ENCODE measurements around the gene ACY1. TPM values are rescaled to one million over a fixed set of nuclear protein-coding genes. Genes with fewer than 3 reads are reported as not detected.

Gene ACY1
- total RNA-seq, 4 donors from 2014 or later: 20.2 to 42.7 (median 33.6) TPM

GRCh38 chr3:52018319-52019000, 35.1 kb downstream of the ACY1 start:
- WGBS, 2 donors: 83 to 89% methylated on average over 17 to 18 of the region's 21 CpGs
- intact Hi-C loops (cut with DNase I): no loop called here
- DNase-seq: no peak

GRCh38 chr3:52019352-52020080, 36.2 kb downstream of the ACY1 start:
- intact Hi-C loops (cut with DNase I): no loop called here
- Histone ChIP-seq H3K36me3 (no peaks in the 10 kb centered on the region), H3K27me3 (no peaks in the 10 kb centered on the region), H3K27ac (peak overlapping the region; percentile 13 to 85 (median 64)), H3K4me3 (no peak overlapping the region), H3K4me1 (peaks cover 0 to 59% (median 16%) of the 10 kb centered on the region in 3 donors), H3K9me3 (no peaks in the 10 kb centered on the region)
- TF ChIP-seq POLR2A (IDR thresholded peaks at IDR 0.05): no peak
- no peak for TF ChIP-seq CTCF (IDR thresholded peaks at IDR 0.05)
- WGBS, 2 donors: 81 to 89% methylated on average over 4 of the region's 17 CpGs
- DNase-seq: no peak

More at GRCh38 chr3:52018319-52019000, 35.1 kb downstream of the ACY1 start:
- no peak overlapping the region for H3K4me3 ChIP-seq
- H3K27ac ChIP-seq: peak overlapping the region in 3 of 4 donors; percentile 58 to 85 (median 71)
- H3K9me3 ChIP-seq: no peaks in the 10 kb centered on the region
- H3K27me3 ChIP-seq: no peaks in the 10 kb centered on the region
- TF ChIP-seq POLR2A (IDR thresholded peaks at IDR 0.05) (no peak), CTCF (IDR thresholded peaks at IDR 0.05) (no peak)
- peaks cover 0 to 52% (median 16%) of the 10 kb centered on the region in 3 donors for H3K4me1 ChIP-seq
- no peaks in the 10 kb centered on the region for H3K36me3 ChIP-seq

- TF ChIP-seq POLR2A (IDR thresholded peaks at IDR 0.05) (no peak), CTCF (IDR thresholded peaks at IDR 0.05) (no peak)
- Histone ChIP-seq H3K27me3 (no peaks in the 10 kb centered on the region), H3K27ac (peak overlapping the region in 3 of 4 donors; percentile 52 to 85 (median 71)), H3K4me3 (no peak overlapping the region), H3K36me3 (no peaks in the 10 kb centered on the region), H3K9me3 (no peaks in the 10 kb centered on the region), H3K4me1 (peaks cover 0 to 59% (median 16%) of the 10 kb centered on the region in 3 donors)
- WGBS, 2 donors: 100% methylated on average over 1 of the region's 7 CpGs; no CpG with 5 or more reads in 1 of the 2 donors
- intact Hi-C loops (cut with DNase I): no loop called here
- DNase-seq: no peak
Observed at GRCh38 chr3:52020796-52021195, 37.5 kb downstream of the ACY1 start.

- H3K4me3 ChIP-seq: no peak overlapping the region
- no peaks in the 10 kb centered on the region for H3K27me3 ChIP-seq
- intact Hi-C loops (cut with DNase I): no loop called here
- TF ChIP-seq POLR2A (IDR thresholded peaks at IDR 0.05): no peak
- TF ChIP-seq CTCF (IDR thresholded peaks at IDR 0.05): no peak
- H3K9me3 ChIP-seq: no peaks in the 10 kb centered on the region
- no peaks in the 10 kb centered on the region for H3K36me3 ChIP-seq
- peaks cover 0 to 66% (median 16%) of the 10 kb centered on the region in 3 donors for H3K4me1 ChIP-seq
- peak overlapping the region in 3 of 4 donors; percentile 52 to 85 (median 71) for H3K27ac ChIP-seq
- WGBS, 2 donors: 65 to 76% methylated on average over 5 of the region's 10 CpGs
- no peak for DNase-seq
Observed at GRCh38 chr3:52021489-52022268, 38.3 kb downstream of the ACY1 start.

All from esophagus squamous epithelium (tissue), 5 donors.